Measurements from ENCODE around the gene FBXO21.
"Not testable (repeated sequence)": the region's sequence is repeated elsewhere in the genome, so short reads cannot be mapped to it uniquely, and the experiment has no call there.

Gene FBXO21

DNA sequence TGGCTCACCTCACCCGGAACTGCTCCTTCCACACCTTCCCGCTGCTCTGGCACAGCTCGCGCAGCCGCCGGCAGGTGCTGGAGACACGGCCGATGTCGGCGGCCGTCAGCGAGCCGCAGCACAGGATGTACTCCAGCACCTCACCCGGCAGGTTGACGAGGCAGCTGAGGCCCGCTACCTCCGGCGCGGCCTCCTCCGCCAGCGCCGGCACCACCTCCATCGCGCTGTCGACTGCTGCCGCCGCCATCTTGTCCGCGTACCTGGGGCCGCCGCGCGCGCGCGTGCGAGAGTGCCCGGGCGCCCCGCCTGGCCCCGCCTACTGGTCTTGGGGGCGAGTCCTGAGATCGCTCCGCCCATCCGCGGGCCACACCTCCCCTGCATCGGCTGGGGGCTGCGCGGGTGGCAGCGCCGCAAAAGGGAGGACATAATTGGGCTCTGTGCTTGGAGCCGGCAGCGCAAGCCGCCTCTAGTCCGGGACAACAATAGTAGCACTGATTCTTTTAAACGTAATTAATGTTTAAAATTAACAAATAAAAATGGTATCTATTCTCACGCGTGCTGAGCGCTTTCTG lies at the start of gene FBXO21:
Gene FBXO21 (minus strand): TSS at position 261 of the 572 bp plus-strand sequence. CDS start 14 bp downstream, at position 247.
- DNase-seq (ENCODE audit: low read depth in 1 of 2, low spot score in 1 of 2), result peak; percentile 92 to 98
- in situ Hi-C loops (cut with HindIII; ENCODE audit: low pct_unique_long_range_greater_than_20kb, low sequenced_read_pairs), result no loop called here
- TF ChIP-seq JUND (IDR thresholded peaks at IDR 0.05; ENCODE audit: low read depth), result no peak

DNA sequence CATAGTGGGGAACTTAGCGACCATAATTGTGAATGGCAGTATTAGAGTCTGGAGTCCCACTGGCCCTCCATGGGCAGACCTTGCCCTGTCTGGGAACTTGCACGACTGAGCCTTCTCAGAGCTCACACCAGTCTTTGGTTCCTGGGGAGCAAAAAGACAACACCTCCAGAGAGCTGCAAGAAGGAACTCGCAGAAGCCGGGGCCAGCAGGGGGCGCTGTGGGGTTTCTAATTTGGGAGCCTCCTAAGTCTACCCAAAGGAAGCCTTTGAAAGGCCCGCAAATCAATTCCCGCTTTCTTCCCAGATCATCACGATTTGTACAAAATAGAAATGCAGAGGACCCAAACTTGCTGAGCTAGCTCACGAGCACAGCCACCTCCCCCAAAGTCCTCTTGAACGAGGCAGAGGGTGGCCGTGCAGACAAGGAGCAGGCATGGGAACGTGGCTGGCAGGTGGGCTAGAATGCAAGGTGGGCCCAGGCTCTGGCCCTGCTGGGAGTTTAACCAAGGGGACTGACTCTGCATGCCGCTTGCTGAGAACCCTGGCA lies 46.3 kb upstream of the FBXO21 start:
- TF ChIP-seq JUND (IDR thresholded peaks at IDR 0.05; ENCODE audit: low read depth), result no peak
- peak; percentile 68 to 81 for DNase-seq (ENCODE audit: low read depth in 1 of 2, low spot score in 1 of 2)
- in situ Hi-C loops (cut with HindIII; ENCODE audit: low pct_unique_long_range_greater_than_20kb, low sequenced_read_pairs), result no loop called here

GRCh38 chr12:117235261-117235660 lies 45.0 kb upstream of the FBXO21 start:
- no peak for DNase-seq (ENCODE audit: low read depth in 1 of 2, low spot score in 1 of 2)
- in situ Hi-C loops (cut with HindIII; ENCODE audit: low pct_unique_long_range_greater_than_20kb, low sequenced_read_pairs), result no loop called here
- no peak for TF ChIP-seq JUND (IDR thresholded peaks at IDR 0.05; ENCODE audit: low read depth)

GRCh38 chr12:117234441-117234840 lies 44.2 kb upstream of the FBXO21 start:
- no peak for TF ChIP-seq JUND (IDR thresholded peaks at IDR 0.05; ENCODE audit: low read depth)
- in situ Hi-C loops (cut with HindIII; ENCODE audit: low pct_unique_long_range_greater_than_20kb, low sequenced_read_pairs), result no loop called here
- DNase-seq (ENCODE audit: low read depth in 1 of 2, low spot score in 1 of 2), result no peak

DNA sequence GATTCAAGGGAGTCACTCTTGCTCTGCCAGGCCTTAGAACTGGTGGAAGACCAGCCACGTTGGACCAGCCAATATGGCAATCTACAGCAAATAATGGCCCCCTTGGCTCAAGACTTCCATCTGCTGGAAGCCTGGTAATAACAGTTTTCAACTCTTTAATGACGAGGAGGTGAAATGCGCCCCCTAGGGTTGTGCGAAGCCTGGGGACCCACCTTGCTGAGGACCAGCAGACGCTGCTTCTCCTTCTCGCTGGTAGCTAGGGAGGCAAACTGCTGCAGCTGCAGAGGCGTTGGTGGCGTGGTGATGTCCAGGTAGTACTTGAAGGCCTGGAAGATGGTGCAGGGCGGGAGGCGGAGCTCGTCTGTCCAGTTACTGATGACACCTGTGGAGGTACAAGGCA lies 41.5 kb upstream of the FBXO21 start:
- in situ Hi-C loops (cut with HindIII; ENCODE audit: low pct_unique_long_range_greater_than_20kb, low sequenced_read_pairs), result no loop called here
- TF ChIP-seq JUND (IDR thresholded peaks at IDR 0.05; ENCODE audit: low read depth), result no peak
- no peak for DNase-seq (ENCODE audit: low read depth in 1 of 2, low spot score in 1 of 2)

DNA sequence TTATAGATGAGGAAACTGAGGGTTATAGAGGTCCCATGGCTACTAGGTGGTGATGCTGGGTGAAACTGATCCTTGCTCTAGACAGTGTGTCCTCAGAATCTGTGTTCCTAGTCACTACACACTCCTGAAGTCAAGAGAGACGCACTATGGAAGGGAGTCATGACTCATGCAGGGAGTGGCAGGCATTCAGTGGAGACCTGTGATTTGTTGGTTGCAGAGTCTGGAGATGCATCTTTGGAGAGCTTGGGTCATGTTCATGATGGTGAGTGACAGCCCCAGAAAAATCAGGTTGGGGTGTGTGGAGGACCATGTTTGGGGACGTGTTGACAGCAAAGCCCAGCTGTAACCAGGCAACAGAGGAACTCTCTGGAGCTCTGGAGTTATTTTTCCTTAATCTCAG lies 38.0 kb upstream of the FBXO21 start:
- DNase-seq (ENCODE audit: low read depth in 1 of 2, low spot score in 1 of 2), result no peak
- no peak for TF ChIP-seq JUND (IDR thresholded peaks at IDR 0.05; ENCODE audit: low read depth)
- in situ Hi-C loops (cut with HindIII; ENCODE audit: low pct_unique_long_range_greater_than_20kb, low sequenced_read_pairs), result no loop called here

- no peak for DNase-seq (ENCODE audit: low read depth in 1 of 2, low spot score in 1 of 2)
- in situ Hi-C loops (cut with HindIII; ENCODE audit: low pct_unique_long_range_greater_than_20kb, low sequenced_read_pairs), result no loop called here
- no peak for TF ChIP-seq JUND (IDR thresholded peaks at IDR 0.05; ENCODE audit: low read depth)
Observed at GRCh38 chr12:117227000-117227653, 36.9 kb upstream of the FBXO21 start.

- in situ Hi-C loops (cut with HindIII; ENCODE audit: low pct_unique_long_range_greater_than_20kb, low sequenced_read_pairs), result no loop called here
- no peak for TF ChIP-seq JUND (IDR thresholded peaks at IDR 0.05; ENCODE audit: low read depth)
- DNase-seq (ENCODE audit: low read depth in 1 of 2, low spot score in 1 of 2), result no peak
Observed at GRCh38 chr12:117226505-117226904, 36.2 kb upstream of the FBXO21 start.

GRCh38 chr12:117225179-117225578 lies 34.9 kb upstream of the FBXO21 start:
- DNase-seq (ENCODE audit: low read depth in 1 of 2, low spot score in 1 of 2), result no peak
- no peak for TF ChIP-seq JUND (IDR thresholded peaks at IDR 0.05; ENCODE audit: low read depth)
- in situ Hi-C loops (cut with HindIII; ENCODE audit: low pct_unique_long_range_greater_than_20kb, low sequenced_read_pairs), result no loop called here

DNA sequence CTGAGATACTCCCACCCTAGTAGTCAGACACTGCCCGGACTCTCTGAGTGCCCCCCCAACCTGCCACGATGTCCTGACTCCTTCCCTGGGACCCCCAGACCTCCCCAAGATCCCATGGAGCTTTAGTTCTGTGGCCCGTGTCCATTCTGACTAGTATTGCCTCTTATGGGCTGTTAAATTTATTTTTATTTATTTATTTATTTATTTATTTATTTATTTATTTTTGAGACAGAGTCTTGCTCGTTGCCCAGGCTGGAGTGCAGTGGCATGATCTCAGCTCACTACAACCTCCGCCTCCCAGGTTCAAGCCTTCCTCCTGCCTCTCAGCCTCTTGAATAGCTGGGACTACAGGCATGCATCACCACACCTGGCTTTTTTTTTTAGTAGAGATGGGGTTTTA lies 30.7 kb upstream of the FBXO21 start:
- in situ Hi-C loops (cut with HindIII; ENCODE audit: low pct_unique_long_range_greater_than_20kb, low sequenced_read_pairs); DNase-seq (ENCODE audit: low read depth in 1 of 2, low spot score in 1 of 2): not testable (repeated sequence)

DNA sequence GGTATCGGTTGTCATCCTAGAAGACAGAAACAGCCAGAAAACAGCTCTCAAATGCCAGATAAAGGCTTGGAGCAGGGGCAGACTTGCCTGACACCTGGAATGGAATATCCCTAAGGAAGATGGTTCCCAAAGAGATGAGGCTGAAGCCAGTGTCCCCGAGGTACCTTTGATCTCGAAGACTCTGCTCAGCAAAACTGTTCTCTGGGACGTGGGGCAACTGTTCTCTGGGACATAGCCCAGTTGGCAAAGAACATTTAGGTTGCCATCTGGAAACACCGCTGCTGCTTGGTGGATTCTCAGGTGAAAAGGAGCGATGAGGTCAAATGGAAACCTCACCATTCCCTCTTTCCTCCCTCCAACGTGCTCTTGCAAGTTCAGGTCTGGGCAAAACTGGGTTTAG lies 27.9 kb upstream of the FBXO21 start:
- DNase-seq (ENCODE audit: low read depth in 1 of 2, low spot score in 1 of 2), result no peak
- no peak for TF ChIP-seq JUND (IDR thresholded peaks at IDR 0.05; ENCODE audit: low read depth)
- in situ Hi-C loops (cut with HindIII; ENCODE audit: low pct_unique_long_range_greater_than_20kb, low sequenced_read_pairs), result no loop called here

DNA sequence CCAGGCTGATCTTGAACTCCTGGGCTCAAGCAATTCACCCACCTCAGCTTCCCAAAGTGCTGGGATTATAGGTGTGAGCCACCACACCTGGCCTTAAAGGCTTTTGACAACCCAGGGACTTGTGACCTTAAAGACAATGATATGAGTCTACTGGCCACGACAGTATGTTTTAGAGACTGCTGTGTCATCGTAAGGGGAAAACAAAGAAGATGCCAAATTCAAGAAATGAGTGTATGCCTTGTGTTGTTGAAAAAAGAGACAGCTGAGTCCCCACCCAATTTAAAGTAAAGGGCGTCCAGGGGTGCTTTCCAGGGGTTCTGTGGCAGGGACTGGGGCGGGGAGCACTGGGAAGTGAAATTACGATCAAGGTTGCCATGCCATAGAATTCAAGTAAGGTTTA lies 26.4 kb upstream of the FBXO21 start:
- no peak for TF ChIP-seq JUND (IDR thresholded peaks at IDR 0.05; ENCODE audit: low read depth)
- in situ Hi-C loops (cut with HindIII; ENCODE audit: low pct_unique_long_range_greater_than_20kb, low sequenced_read_pairs), result no loop called here
- DNase-seq (ENCODE audit: low read depth in 1 of 2, low spot score in 1 of 2), result no peak

DNA sequence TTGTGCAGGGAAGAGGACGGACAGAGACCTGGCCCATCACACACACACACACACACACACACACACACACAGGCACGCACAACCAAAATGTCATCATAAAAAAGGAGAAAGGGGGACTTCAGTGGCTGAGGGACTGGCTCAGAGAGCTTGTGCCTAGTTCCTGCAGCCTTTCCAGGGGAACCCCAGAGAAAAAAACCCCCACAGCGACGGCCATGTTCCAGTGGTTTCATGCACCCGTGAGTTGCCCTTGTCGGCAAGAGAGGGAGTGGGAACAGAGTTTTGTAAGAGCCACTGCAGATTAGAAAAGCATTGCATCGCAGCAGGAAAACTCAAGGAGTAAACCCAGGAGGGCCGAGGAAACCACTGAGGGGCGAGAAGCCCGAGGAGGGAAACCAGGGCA lies 24.5 kb upstream of the FBXO21 start:
- TF ChIP-seq JUND (IDR thresholded peaks at IDR 0.05; ENCODE audit: low read depth), result no peak
- DNase-seq (ENCODE audit: low read depth in 1 of 2, low spot score in 1 of 2), result no peak
- in situ Hi-C loops (cut with HindIII; ENCODE audit: low pct_unique_long_range_greater_than_20kb, low sequenced_read_pairs), result no loop called here

Measured in T47D (cell line).